Mesenchymal stem cell (in vitro differentiated cells and primary cell): ENCODE data around the gene XRN1.
"Not testable (repeated sequence)": the region's sequence is repeated elsewhere in the genome, so short reads cannot be mapped to it uniquely, and the experiment has no call there.

Experiments
- DNase-seq: peaks from one replicate; pipeline ENCODE4 v3.0.0-alpha.2; 2013
- H2AFZ ChIP-seq: one replicate; pipeline ENCODE4 v1.6.1; 2013; ENCODE audit warnings: low read depth, mild to moderate bottlenecking, control low read depth, inconsistent platforms, low read length, moderate library complexity
- H2AK5ac ChIP-seq: 2 replicates; pipeline ENCODE4 v1.6.1; 2013; ENCODE audit warnings: low read length, moderate library complexity, mild to moderate bottlenecking, inconsistent platforms; ENCODE audit not compliant: severe bottlenecking
- H2BK120ac ChIP-seq: one replicate; pipeline ENCODE4 v1.6.1; 2013; ENCODE audit warnings: low read depth, mild to moderate bottlenecking, inconsistent platforms, low read length, moderate library complexity
- H2BK12ac ChIP-seq, 2 experiments: one replicate each; pipeline ENCODE4 v1.6.1; 2013; ENCODE audit warnings: inconsistent platforms in 2 of 2, low read length in 2 of 2, mild to moderate bottlenecking in 2 of 2, moderate library complexity in 2 of 2, control low read depth in 1 of 2
- H2BK15ac ChIP-seq: one replicate; pipeline ENCODE4 v1.6.1; 2013; ENCODE audit warnings: mild to moderate bottlenecking, low read depth, inconsistent platforms; ENCODE audit not compliant: poor library complexity, severe bottlenecking
- H2BK5ac ChIP-seq: 2 replicates; pipeline ENCODE4 v1.6.1; 2013; ENCODE audit warnings: low read depth, mild to moderate bottlenecking, low read length, control low read depth, inconsistent platforms; ENCODE audit not compliant: poor library complexity, severe bottlenecking
- H3K14ac ChIP-seq, 2 experiments: one replicate each; pipeline ENCODE4 v1.6.1; 2013; ENCODE audit warnings: inconsistent platforms in 2 of 2, low read length in 2 of 2, control low read depth in 1 of 2, mild to moderate bottlenecking in 1 of 2, moderate library complexity in 1 of 2
- H3K18ac ChIP-seq, 2 experiments: one replicate each; pipeline ENCODE4 v1.6.1; 2013; ENCODE audit warnings: inconsistent platforms in 2 of 2, low read length in 2 of 2, control low read depth in 1 of 2, low read depth in 1 of 2, mild to moderate bottlenecking in 1 of 2
- H3K23ac ChIP-seq, 2 experiments: one replicate each; pipeline ENCODE4 v1.6.1; 2013; ENCODE audit warnings: inconsistent platforms in 2 of 2, low read length in 2 of 2, mild to moderate bottlenecking in 2 of 2, moderate library complexity in 2 of 2, control low read depth in 1 of 2
- H3K27ac ChIP-seq: 2 replicates; pipeline ENCODE4 v1.5.1; 2013; ENCODE audit warnings: mild to moderate bottlenecking, moderate library complexity, low read length, control low read depth, inconsistent platforms; ENCODE audit not compliant: poor library complexity, severe bottlenecking
- H3K27me3 ChIP-seq, 2 experiments: 2 replicates each; pipeline versions ENCODE4 v1.6.1 to v1.7.0; 2013; ENCODE audit warnings: low read length in 2 of 2, mild to moderate bottlenecking in 2 of 2, moderate library complexity in 2 of 2, control low read depth in 1 of 2, inconsistent platforms in 1 of 2; ENCODE audit not compliant: control insufficient read depth in 1 of 2, insufficient read depth in 1 of 2
- H3K36me3 ChIP-seq, 2 experiments: 2 replicates each; pipeline versions ENCODE4 v1.6.1 to v1.7.0; 2013; ENCODE audit warnings: low read length in 2 of 2, control low read depth in 1 of 2, inconsistent platforms in 1 of 2, low read depth in 1 of 2, mild to moderate bottlenecking in 1 of 2; ENCODE audit not compliant: insufficient read depth in 2 of 2, control insufficient read depth in 1 of 2
- H3K4ac ChIP-seq, 2 experiments: one replicate each; pipeline ENCODE4 v1.6.1; 2013; ENCODE audit warnings: inconsistent platforms in 2 of 2, low read length in 2 of 2, mild to moderate bottlenecking in 2 of 2, moderate library complexity in 2 of 2, control low read depth in 1 of 2, low read depth in 1 of 2
- H3K4me1 ChIP-seq: 2 replicates; pipeline ENCODE4 v1.6.1; 2013; ENCODE audit warnings: low read depth, low read length, control low read depth; ENCODE audit not compliant: control insufficient read depth, insufficient read depth
- H3K4me2 ChIP-seq: 2 replicates; pipeline ENCODE4 v1.6.1; 2013; ENCODE audit warnings: low read length, mild to moderate bottlenecking, inconsistent platforms; ENCODE audit not compliant: poor library complexity, severe bottlenecking
- H3K4me3 ChIP-seq, 2 experiments: 2 replicates each; pipeline versions ENCODE4 v1.5.1 to v1.7.0; 2013; ENCODE audit warnings: low read length in 2 of 2, mild to moderate bottlenecking in 2 of 2, control low read depth in 1 of 2, low read depth in 1 of 2; ENCODE audit not compliant: insufficient read depth in 1 of 2
- H3K79me1 ChIP-seq: replicated peaks from 2 replicates; pipeline ENCODE4 v1.6.1; 2013; ENCODE audit warnings: mild to moderate bottlenecking, control low read depth, low read length, inconsistent platforms; ENCODE audit not compliant: poor library complexity, severe bottlenecking
- H3K9ac ChIP-seq: 2 replicates; pipeline ENCODE4 v1.7.0; 2013; ENCODE audit warnings: mild to moderate bottlenecking, low read length, moderate library complexity
- H3K9me3 ChIP-seq: 2 replicates; pipeline ENCODE4 v1.7.0; 2013; ENCODE audit warnings: mild to moderate bottlenecking, low read length; ENCODE audit not compliant: control insufficient read depth
- H4K8ac ChIP-seq: one replicate; pipeline ENCODE4 v1.6.1; 2013; ENCODE audit warnings: inconsistent platforms, mild to moderate bottlenecking, low read length, moderate library complexity
- H4K91ac ChIP-seq: one replicate; pipeline ENCODE4 v1.6.1; 2013; ENCODE audit warnings: mild to moderate bottlenecking, low read length, inconsistent platforms
- WGBS: methylation state at CpG from one replicate; pipeline ENCODE4 v1.1.7; 2013; ENCODE audit warnings: mixed read lengths; 5-methylcytosine and 5-hydroxymethylcytosine counted together

Gene XRN1

GRCh38 chr3:142369576-142369975, 78.3 kb downstream of the XRN1 start:
- not testable (repeated sequence) for H3K4me1 ChIP-seq, H3K27ac ChIP-seq, H3K4me2 ChIP-seq, H2AK5ac ChIP-seq, H3K27me3 ChIP-seq, H3K4me3 ChIP-seq, H3K14ac ChIP-seq, H3K9me3 ChIP-seq, H4K8ac ChIP-seq, H4K91ac ChIP-seq, H3K79me1 ChIP-seq, H3K9ac ChIP-seq, H2AFZ ChIP-seq, DNase-seq, H3K18ac ChIP-seq, H3K23ac ChIP-seq, H3K4ac ChIP-seq, H2BK12ac ChIP-seq, H2BK120ac ChIP-seq, H2BK5ac ChIP-seq, H2BK15ac ChIP-seq
- 82% methylated on average over 4 of the region's 6 CpGs for WGBS
- peaks cover 6 to 62% of the 10 kb centered on the region in 2 experiments for H3K36me3 ChIP-seq

- Histone ChIP-seq H3K27ac (no peak overlapping the region), H2BK5ac (no peak overlapping the region), H4K8ac (no peak overlapping the region), H3K23ac (no peak overlapping the region), H3K4me3 (no peak overlapping the region), H3K18ac (no peak overlapping the region), H2AFZ (no peak overlapping the region), H3K27me3 (no peaks in the 10 kb centered on the region), H2BK15ac (no peak overlapping the region), H3K4me1 (no peaks in the 10 kb centered on the region), H3K14ac (no peak overlapping the region), H3K36me3 (peaks cover 7 to 62% of the 10 kb centered on the region in 2 experiments), H3K4me2 (no peak overlapping the region), H3K9me3 (no peaks in the 10 kb centered on the region), H4K91ac (no peak overlapping the region), H2AK5ac (no peak overlapping the region), H2BK12ac (no peak overlapping the region), H2BK120ac (no peak overlapping the region), H3K4ac (no peak overlapping the region), H3K79me1 (peaks cover 3% of the 10 kb centered on the region), H3K9ac (no peak overlapping the region)
- no CpG with 5 or more reads among the region's 1 CpG for WGBS
- DNase-seq, result no peak
Measured at GRCh38 chr3:142366434-142366833, 81.4 kb downstream of the XRN1 start.

GRCh38 chr3:142363936-142364467, 83.8 kb downstream of the XRN1 start:
- Histone ChIP-seq H3K27ac (no peak overlapping the region), H4K8ac (no peak overlapping the region), H2BK12ac (no peak overlapping the region), H3K27me3 (no peaks in the 10 kb centered on the region), H3K4me2 (no peak overlapping the region), H2AFZ (no peak overlapping the region), H3K14ac (no peak overlapping the region), H3K4me1 (no peaks in the 10 kb centered on the region), H3K4me3 (no peak overlapping the region), H2AK5ac (no peak overlapping the region), H3K18ac (no peak overlapping the region), H2BK15ac (no peak overlapping the region), H3K4ac (no peak overlapping the region), H4K91ac (no peak overlapping the region), H3K79me1 (peaks cover 3% of the 10 kb centered on the region), H2BK5ac (no peak overlapping the region), H2BK120ac (no peak overlapping the region), H3K9ac (no peak overlapping the region), H3K23ac (no peak overlapping the region), H3K9me3 (no peaks in the 10 kb centered on the region), H3K36me3 (peaks cover 4 to 65% of the 10 kb centered on the region in 2 experiments)
- WGBS, result 100% methylated on average over 2 of the region's 2 CpGs
- DNase-seq, result no peak

- not testable (repeated sequence) for H3K23ac ChIP-seq, H2BK120ac ChIP-seq, H3K27me3 ChIP-seq, H2AFZ ChIP-seq, H3K4me1 ChIP-seq, H3K27ac ChIP-seq, H3K18ac ChIP-seq, H3K4ac ChIP-seq, H3K9ac ChIP-seq, H2AK5ac ChIP-seq, H2BK12ac ChIP-seq, H2BK15ac ChIP-seq, H3K4me3 ChIP-seq, H4K8ac ChIP-seq, H4K91ac ChIP-seq, DNase-seq, H3K79me1 ChIP-seq, H2BK5ac ChIP-seq, H3K14ac ChIP-seq, H3K9me3 ChIP-seq, H3K4me2 ChIP-seq
- no CpG with 5 or more reads among the region's 2 CpGs for WGBS
- peaks cover 4 to 65% of the 10 kb centered on the region in 2 experiments for H3K36me3 ChIP-seq
Measured at GRCh38 chr3:142363433-142363832, 84.4 kb downstream of the XRN1 start.
